ENCODE results near the gene XRCC4.
"Not testable (repeated sequence)": the region's sequence is repeated elsewhere in the genome, so short reads cannot be mapped to it uniquely, and the experiment has no call there.

The XRCC4 gene

GRCh38 chr5:83115816-83116215 lies 38.5 kb downstream of the XRCC4 start:
- no peak for DNase-seq (ENCODE audit: low read depth in 2 of 3, low spot score in 2 of 3)

- DNase-seq (ENCODE audit: low read depth in 2 of 3, low spot score in 2 of 3) = no peak
Measured at GRCh38 chr5:83118471-83118870, 41.1 kb downstream of the XRCC4 start.

DNA sequence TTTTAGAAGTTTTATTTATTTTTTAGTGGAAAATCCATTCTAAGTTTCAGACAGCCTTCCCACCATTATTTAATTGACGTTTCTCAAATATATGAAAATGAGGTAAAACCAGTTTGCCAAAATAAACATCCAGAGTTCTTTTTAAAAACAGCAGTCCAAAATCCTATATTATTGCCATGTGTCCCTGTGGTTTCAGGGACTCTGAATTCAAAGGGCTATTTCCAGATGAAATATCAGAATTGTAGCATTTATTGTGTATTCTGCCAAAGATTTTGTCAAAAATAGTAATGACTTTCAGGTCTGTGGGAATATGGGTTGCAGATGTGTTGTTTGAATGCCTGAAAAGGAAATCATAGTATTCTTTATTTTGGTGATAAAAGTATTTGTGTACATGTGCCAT lies 41.6 kb downstream of the XRCC4 start:
- no peak for DNase-seq (ENCODE audit: low read depth in 2 of 3, low spot score in 2 of 3)

DNA sequence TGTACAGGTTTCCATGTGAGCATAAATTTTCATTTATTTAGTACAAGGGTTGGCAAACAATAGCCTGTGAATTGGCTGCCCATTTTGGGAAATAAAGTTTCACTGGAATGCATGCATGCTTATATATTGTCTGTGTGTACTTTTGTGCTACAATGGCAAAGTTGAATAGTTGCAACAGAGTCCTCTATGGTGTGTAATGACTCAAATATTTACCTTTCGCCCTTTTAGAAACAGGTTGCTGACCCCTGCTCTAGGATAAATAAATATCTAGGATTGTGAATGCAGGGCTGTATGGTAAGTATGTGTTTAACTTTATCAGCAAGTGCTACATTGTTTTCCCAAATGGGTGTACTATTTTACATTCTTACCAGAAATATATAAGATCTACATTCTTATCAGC lies 47.2 kb downstream of the XRCC4 start:
- no peak for DNase-seq (ENCODE audit: low read depth in 2 of 3, low spot score in 2 of 3)

DNA sequence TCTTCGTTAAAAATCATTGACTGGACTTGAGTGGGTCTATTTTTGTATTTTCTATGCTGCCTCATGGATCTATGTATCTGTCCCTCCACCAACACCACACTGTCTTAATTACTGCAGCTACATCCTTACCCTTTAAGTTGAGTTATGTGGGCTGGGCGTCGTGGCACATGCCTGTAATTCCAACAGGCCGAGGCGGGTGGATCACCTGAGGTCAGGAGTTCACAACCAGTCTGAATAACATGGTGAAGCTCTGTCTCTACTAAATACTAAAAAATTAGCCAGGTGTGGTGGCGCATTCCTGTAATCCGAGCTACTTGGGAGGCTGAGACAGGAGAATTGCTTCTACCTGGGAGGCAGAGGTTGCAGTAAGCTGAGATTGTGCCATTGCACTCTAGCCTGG lies 48.2 kb downstream of the XRCC4 start:
- no peak for DNase-seq (ENCODE audit: low read depth in 2 of 3, low spot score in 2 of 3)

- no peak for DNase-seq (ENCODE audit: low read depth in 2 of 3, low spot score in 2 of 3)
Measured at GRCh38 chr5:83126501-83126900, 49.2 kb downstream of the XRCC4 start.

- no peak for DNase-seq (ENCODE audit: low read depth in 2 of 3, low spot score in 2 of 3)
Measured at GRCh38 chr5:83133797-83134196, 56.5 kb downstream of the XRCC4 start.

DNA sequence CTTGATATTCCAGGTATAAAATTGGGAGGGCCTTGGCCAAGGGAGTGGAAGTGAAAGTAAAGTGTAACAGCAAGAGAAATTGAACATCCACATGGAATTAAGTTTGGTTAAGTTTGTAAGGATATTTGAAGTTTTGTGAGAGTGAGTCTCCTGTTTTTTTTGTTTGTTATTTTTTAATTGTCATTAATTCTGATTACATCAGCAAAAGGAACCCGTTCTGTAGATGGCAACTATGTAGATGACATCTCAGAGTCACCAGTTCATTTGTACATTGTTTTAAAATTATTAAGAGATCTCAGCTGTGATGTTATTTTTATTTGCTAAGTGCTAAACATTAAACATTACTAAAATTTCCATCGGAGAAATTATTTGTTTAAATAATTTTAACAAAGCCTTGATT lies 65.2 kb downstream of the XRCC4 start:
- no peak for DNase-seq (ENCODE audit: low read depth in 2 of 3, low spot score in 2 of 3)

- no peak for DNase-seq (ENCODE audit: low read depth in 2 of 3, low spot score in 2 of 3)
Measured at GRCh38 chr5:83145241-83145640, 67.9 kb downstream of the XRCC4 start.

GRCh38 chr5:83145882-83146331 lies 68.6 kb downstream of the XRCC4 start:
- DNase-seq (ENCODE audit: low read depth in 2 of 3, low spot score in 2 of 3) = no peak

DNA sequence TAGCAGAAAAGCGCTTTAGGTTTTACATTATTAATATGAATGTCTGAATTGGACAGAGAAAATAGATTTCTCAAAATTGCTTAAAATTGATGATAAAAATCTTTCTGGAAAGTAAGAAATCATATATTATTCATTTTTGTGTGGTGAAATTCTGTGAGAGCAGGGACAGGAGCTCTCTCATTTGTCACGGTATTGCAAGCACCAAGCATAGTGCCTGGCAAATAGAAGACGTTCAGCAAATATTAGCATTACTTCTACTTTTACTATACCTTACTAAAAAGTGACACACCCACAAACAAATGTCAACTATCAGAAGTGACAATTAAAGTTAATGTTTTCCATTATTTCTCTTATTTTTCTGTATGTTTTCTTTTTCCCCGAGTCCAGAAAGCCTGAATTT lies 69.1 kb downstream of the XRCC4 start:
- no peak for DNase-seq (ENCODE audit: low read depth in 2 of 3, low spot score in 2 of 3)

DNA sequence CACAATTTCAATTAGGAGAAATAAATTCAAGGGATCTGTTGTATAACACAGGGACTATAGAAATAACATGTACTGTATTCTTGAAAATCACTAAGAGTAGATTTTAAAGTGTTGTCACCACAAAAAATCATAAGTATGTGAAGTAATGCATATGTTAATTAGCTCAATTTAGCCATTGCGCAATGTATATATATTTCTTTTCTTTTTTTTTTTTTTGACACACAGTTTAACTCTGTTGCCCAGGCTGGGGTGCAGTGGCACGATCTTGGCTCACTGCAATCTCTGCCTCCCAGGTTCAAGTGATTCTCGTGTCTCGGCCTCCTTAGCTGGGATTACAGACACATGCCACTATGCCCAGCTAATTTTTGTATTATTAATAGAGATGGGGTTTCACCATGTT lies 70.2 kb downstream of the XRCC4 start:
- DNase-seq (ENCODE audit: low read depth in 2 of 3, low spot score in 2 of 3) = no peak

DNA sequence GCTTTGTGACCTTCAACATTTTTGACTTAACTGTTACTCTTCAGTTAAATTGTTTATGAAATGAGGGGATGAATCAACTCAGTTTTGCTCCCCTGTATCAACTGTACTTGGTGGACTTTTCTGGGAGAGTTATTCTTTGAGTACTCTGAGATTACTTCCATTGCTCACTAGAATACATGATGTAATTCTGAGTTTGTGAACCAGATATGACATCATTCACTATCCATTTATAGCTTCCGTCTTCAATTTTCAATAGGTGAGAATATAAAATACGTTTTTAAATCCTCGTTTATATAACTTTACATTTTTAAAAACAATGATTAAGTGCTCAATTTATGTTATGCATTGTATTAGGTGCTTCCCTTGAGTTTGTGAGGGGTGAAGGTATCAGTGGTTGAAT lies 71.0 kb downstream of the XRCC4 start:
- no peak for DNase-seq (ENCODE audit: low read depth in 2 of 3, low spot score in 2 of 3)

GRCh38 chr5:83149671-83150070 lies 72.3 kb downstream of the XRCC4 start:
- no peak for DNase-seq (ENCODE audit: low read depth in 2 of 3, low spot score in 2 of 3)

DNA sequence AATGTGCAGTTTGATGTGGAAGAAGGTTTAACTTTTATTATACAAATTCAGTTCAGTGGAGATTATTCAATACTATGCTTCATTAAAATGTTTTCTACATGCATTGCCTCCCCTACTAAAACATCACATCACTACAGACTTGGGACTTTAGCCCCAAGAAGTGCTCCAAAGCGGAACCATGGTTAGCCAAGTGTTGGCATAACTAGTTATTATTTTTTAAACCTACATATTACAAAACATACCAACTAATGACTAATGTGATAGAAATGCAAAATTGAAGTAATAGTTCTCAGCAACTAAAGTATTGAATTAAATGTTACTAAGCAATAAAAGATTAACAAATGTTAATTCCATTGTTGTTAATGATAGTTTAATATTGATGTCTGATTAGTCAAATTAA lies 74.5 kb downstream of the XRCC4 start:
- no peak for DNase-seq (ENCODE audit: low read depth in 2 of 3, low spot score in 2 of 3)

- not testable (repeated sequence) for DNase-seq (ENCODE audit: low read depth in 2 of 3, low spot score in 2 of 3)
Measured at GRCh38 chr5:83152996-83153395, 75.6 kb downstream of the XRCC4 start.

DNA sequence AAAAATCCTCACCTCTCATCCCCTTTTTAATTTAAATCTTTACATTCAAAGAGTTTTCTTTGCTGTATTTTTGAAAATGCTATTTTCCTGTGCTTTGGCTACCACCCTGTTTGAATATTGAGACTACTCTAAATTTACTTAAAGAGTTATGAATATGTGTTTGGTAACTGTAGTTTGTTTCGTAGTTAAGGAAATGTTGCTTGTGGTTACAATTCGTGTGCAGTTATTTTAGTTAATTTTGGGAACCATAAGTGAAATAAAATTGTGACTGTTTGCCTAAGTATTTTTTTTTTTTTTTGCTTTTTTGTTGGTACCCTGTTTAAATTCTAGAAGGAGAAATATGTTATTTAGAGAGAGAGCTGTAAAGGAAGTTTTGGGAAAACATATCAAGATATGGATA lies 78.7 kb downstream of the XRCC4 start:
- no peak for DNase-seq (ENCODE audit: low read depth in 2 of 3, low spot score in 2 of 3)

GRCh38 chr5:83157163-83157562 lies 79.8 kb downstream of the XRCC4 start:
- DNase-seq (ENCODE audit: low read depth in 2 of 3, low spot score in 2 of 3) = no peak

GRCh38 chr5:83162601-83163000 lies 85.3 kb downstream of the XRCC4 start:
- no peak for DNase-seq (ENCODE audit: low read depth in 2 of 3, low spot score in 2 of 3)

DNA sequence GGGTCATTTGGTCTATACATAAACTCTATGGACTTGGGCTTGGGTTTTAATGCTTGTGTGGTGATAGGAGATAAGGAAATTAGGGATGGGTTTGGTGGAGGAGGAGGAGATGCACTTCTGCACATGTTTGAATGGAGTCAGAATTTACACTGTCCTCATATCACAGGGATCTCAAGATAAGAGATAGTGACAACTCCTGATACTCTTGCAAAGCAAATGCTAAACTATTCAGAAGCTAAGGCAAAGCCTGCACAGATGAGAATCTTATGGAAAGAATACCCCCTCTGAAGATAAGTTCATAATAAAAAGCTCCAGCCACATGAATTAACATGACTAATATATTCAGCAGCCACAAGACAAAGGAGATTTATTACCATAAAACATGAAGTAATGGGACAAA lies 90.2 kb downstream of the XRCC4 start:
- DNase-seq (ENCODE audit: low read depth in 2 of 3, low spot score in 2 of 3) = no peak

DNA sequence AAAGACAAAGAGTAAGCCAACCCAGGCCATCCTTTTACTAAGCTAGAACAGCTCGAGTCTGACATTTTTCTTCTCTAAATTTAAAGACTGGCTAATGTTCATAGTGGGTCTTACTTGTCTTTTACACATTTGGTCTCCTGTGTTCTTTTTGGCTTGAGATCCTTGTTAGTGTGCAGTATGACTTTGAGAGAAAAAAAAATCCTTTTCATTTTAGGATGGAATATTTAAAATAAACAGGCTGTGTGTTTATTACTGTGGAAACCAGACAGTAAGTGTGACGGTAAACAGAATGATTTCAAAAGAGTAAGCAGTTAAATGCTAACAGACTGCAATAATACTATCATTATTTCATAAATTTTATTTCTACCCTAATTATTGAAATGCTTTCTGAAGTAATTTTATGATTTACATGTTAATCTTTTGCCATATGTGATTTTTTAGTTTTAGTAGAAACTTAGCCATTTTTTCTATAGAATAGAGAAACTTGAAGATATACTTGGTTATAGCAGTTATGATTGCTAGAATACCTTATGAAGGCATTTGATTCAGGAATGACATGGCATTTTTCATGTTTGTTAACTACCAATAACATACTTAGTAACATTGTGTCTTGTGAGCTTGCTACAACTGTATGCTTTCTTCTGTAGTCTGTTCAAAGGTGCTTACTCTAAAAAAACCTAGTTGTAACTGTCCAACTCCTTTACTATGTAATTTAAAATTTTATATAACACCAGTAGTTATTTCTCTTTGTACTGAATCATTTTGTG lies 92.4 kb downstream of the XRCC4 start:
- DNase-seq (ENCODE audit: low read depth in 2 of 3, low spot score in 2 of 3) = no peak

GRCh38 chr5:83172011-83172410 lies 94.7 kb downstream of the XRCC4 start:
- DNase-seq (ENCODE audit: low read depth in 2 of 3, low spot score in 2 of 3) = no peak

DNA sequence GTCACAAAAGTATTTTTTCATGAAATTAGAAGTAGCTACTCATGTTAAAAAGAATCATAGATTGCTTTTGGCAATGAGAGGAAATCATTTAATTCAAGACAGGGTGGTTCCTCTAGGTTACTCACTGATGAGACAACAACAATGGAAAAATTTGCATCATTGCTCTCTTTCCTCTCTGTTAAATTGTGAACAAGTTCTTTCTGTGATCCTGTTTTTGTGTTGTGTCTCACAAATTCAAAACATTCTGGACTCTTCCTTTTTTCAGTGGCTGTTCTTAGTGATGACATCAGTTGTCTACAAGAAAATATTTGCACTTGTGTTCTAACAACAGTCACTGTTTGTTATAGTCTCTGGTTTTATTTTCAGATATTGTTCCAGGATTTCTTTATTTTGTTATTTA lies 95.3 kb downstream of the XRCC4 start:
- DNase-seq (ENCODE audit: low read depth in 2 of 3, low spot score in 2 of 3) = no peak

Measured in activated CD8-positive, alpha-beta memory T cell treated with anti-CD3 and anti-CD28 coated beads for 48 hours (primary cell).